T-helper 17 cell (primary cell): ENCODE measurements around the gene KIF1A. TPM values are rescaled to one million over a fixed set of nuclear protein-coding genes. Genes with fewer than 3 reads are reported as not detected.

Experiments used
- ATAC-seq: fragments of 150-1000 bp; cut with Tn5 transposase; 2 replicates; pipeline ENCODE4 v1.10.0; 2021; ENCODE audit warnings: mild to moderate bottlenecking, moderate library complexity
- DNase-seq, 3 donors: peaks; one replicate each; pipeline versions ENCODE4 v3.0.0 to v3.0.0-alpha.2; 2020 to 2021
- H3K9me3 ChIP-seq: one replicate; pipeline ENCODE4 v1.7.0; 2013; ENCODE audit warnings: low read length, mild to moderate bottlenecking; ENCODE audit not compliant: control insufficient read depth, poor library complexity, severe bottlenecking
- H3K27ac Mint-ChIP-seq: one replicate; pipeline ENCODE4 v1.8.0; 2022; ENCODE audit warnings: mild to moderate bottlenecking, moderate library complexity, mixed read lengths
- H3K27me3 Mint-ChIP-seq: one replicate; pipeline ENCODE4 v1.8.0; 2022; ENCODE audit warnings: mixed read lengths
- H3K36me3 Mint-ChIP-seq: one replicate; pipeline ENCODE4 v1.8.0; 2022; ENCODE audit warnings: low read depth, mixed read lengths
- H3K4me1 Mint-ChIP-seq: one replicate; pipeline ENCODE4 v1.8.0; 2022; ENCODE audit warnings: mild to moderate bottlenecking, mixed read lengths
- H3K4me3 Mint-ChIP-seq: one replicate; pipeline ENCODE4 v1.8.0; 2022; ENCODE audit warnings: mild to moderate bottlenecking, moderate library complexity, mixed read lengths
- total RNA-seq, 4 donors: library from RNA in 2 of 4; stranded (reverse) in 2 of 4; gene quantifications; one replicate each; pipeline ENCODE4 v1.2.3 and lab custom pipeline; 2022 to 2026

Gene KIF1A, protein sequence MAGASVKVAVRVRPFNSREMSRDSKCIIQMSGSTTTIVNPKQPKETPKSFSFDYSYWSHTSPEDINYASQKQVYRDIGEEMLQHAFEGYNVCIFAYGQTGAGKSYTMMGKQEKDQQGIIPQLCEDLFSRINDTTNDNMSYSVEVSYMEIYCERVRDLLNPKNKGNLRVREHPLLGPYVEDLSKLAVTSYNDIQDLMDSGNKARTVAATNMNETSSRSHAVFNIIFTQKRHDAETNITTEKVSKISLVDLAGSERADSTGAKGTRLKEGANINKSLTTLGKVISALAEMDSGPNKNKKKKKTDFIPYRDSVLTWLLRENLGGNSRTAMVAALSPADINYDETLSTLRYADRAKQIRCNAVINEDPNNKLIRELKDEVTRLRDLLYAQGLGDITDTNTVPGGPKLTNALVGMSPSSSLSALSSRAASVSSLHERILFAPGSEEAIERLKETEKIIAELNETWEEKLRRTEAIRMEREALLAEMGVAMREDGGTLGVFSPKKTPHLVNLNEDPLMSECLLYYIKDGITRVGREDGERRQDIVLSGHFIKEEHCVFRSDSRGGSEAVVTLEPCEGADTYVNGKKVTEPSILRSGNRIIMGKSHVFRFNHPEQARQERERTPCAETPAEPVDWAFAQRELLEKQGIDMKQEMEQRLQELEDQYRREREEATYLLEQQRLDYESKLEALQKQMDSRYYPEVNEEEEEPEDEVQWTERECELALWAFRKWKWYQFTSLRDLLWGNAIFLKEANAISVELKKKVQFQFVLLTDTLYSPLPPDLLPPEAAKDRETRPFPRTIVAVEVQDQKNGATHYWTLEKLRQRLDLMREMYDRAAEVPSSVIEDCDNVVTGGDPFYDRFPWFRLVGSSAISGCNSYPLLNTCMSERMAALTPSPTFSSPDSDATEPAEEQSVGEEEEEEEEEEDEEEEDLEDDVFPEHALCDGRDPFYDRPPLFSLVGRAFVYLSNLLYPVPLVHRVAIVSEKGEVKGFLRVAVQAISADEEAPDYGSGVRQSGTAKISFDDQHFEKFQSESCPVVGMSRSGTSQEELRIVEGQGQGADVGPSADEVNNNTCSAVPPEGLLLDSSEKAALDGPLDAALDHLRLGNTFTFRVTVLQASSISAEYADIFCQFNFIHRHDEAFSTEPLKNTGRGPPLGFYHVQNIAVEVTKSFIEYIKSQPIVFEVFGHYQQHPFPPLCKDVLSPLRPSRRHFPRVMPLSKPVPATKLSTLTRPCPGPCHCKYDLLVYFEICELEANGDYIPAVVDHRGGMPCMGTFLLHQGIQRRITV (N-terminal part only)
- total RNA-seq (under 1 TPM in 1 of 2 donors, not detected in 1; 0.18 TPM), total RNA-seq (lab: John Stamatoyannopoulos, UW) (0.08 to 0.46 reads per million in 2 donors)

DNA sequence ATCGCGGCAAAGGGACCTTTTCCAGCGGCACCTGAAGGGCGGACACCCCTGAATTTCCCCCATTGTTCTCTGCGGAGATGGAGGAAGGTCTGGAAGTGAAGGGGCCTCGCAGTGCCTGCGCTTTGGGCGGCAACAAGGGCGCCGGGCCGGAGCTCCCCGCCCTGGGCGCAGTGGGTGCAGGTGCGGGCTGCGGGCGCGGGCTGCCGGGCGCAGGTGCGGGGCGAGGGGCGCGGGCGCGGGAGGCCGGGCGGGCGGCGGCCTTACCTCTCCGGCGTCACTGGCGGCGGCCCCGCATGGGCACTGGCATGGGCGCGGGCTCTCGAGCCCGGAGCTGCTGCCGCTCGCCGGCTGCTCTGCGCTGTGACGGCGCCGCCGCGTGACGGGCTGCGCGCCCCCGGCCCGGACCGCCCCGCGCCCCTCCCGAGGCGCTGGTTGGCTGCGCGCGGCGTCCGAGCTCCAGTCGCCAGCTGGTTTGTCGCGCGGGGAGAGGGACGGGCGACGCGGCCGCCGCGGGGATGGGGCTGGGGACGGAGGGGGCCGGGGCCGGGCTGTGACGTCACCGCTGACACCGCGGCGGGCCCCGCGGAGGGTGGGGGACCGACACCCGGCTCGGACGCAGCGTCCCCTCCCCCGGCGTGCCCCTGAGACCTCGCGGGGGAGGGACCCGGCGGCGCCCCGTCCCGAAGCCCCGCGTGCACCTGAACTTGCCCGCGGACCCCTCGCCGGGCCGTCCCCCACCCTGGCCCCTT is at the start of gene KIF1A:
KIF1A (minus strand) TSS at position 362 of the 749 bp plus-strand sequence. CDS start 22,467 bp downstream, outside the sequence.
- H3K9me3 ChIP-seq = no peaks in the 10 kb centered on the region
- peak; percentile 22 for ATAC-seq
- H3K27ac Mint-ChIP-seq = no peak within 1 kb of the TSS
- DNase-seq = no peak
- H3K36me3 Mint-ChIP-seq = peaks cover 3% of the 10 kb centered on the region
- peaks cover 9% of the 10 kb centered on the region for H3K4me1 Mint-ChIP-seq
- H3K27me3 Mint-ChIP-seq = peaks cover 62% of the 10 kb centered on the region
- peak within 1 kb of the TSS; percentile 85 for H3K4me3 Mint-ChIP-seq

DNA sequence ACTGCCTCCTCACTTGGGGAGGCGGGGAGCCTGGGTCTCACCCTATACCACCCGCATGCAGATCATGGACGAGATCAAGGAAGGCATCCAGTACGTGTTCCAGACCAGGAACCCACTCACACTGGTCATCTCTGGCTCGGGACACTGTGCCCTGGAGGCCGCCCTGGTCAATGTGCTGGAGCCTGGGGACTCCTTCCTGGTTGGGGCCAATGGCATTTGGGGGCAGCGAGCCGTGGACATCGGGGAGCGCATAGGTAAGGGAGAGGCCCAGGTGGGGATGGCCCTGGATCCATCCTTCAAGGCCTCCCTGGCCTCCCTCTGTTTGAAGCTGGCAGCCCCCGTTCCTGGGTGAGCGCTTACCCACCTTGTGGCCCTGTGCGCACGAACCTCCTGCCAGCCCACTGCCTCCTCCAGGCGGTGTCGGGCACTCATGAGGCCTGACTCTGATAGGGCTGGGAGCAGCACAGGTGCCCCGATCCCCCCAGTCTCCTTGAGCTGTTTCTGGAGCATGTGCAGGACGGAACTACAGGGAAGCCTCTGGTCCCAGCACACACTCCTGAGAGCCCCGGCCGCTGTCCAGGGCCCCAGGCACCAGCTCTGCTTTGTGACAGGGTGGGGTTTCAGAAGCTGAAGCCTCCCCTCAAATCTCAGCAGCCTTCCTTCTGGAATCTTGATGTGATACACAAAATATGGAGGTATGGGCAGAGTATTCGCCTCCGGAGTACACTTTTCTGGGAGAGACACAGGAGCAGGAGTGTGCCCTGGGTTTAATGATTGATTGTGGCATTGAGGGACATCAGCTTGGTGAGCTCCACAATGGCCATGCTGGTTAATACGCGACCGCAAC is 49.3 kb upstream of the KIF1A start:
- DNase-seq = no peak

DNA sequence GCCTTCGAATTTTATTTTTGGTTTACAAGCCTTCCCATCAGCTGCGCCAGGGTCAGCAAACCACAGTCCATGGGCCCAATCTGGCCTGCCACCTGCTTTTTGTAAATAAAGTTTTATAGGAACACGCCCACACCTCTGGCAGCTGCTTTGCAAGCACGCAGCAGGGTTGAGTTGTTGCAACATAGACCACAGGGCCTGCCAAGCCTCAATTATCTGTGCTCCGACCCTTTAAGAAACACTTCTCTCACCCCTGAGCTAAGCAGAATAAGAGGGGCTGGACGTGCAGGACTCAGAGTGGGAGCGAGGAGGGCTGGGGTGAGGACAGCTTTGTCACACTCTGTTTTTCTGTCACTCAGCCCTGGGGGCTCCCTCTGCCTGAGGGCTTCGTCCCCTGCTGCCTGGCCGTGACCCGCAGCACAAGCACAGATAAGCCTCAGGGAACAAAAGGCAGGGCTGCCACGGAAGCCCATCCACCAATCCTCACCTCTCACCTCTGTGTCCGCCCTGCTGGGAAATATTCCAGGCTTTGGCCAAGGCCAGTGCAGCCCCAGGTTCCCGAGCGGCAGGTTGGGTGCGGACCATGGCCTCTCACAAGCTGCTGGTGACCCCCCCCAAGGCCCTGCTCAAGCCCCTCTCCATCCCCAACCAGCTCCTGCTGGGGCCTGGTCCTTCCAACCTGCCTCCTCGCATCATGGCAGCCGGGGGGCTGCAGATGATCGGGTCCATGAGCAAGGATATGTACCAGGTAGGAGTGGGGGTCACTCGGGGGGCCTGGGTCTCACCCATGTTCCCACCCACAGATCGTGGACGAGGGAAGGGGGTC is 48.5 kb upstream of the KIF1A start, which contains the start of gene AGXT:
AGXT (plus strand) TSS at position 539 of the 823 bp plus-strand sequence; CDS start at position 581, 42 bp downstream.
- Mint-ChIP-seq H3K27ac (no peak within 1 kb of the TSS), H3K27me3 (peaks cover 34% of the 10 kb centered on the region), H3K4me1 (no peaks in the 10 kb centered on the region), H3K36me3 (no peaks in the 10 kb centered on the region), H3K4me3 (no peak within 1 kb of the TSS)
- no peak for DNase-seq
- no peak for ATAC-seq
- no peaks in the 10 kb centered on the region for H3K9me3 ChIP-seq

More for the DNA sequence above, 49.3 kb upstream of the KIF1A start:
- Mint-ChIP-seq H3K4me1 (no peaks in the 10 kb centered on the region), H3K27me3 (peaks cover 25% of the 10 kb centered on the region), H3K36me3 (no peaks in the 10 kb centered on the region), H3K4me3 (no peak overlapping the region), H3K27ac (no peak overlapping the region)
- ATAC-seq = no peak
- no peaks in the 10 kb centered on the region for H3K9me3 ChIP-seq

DNA sequence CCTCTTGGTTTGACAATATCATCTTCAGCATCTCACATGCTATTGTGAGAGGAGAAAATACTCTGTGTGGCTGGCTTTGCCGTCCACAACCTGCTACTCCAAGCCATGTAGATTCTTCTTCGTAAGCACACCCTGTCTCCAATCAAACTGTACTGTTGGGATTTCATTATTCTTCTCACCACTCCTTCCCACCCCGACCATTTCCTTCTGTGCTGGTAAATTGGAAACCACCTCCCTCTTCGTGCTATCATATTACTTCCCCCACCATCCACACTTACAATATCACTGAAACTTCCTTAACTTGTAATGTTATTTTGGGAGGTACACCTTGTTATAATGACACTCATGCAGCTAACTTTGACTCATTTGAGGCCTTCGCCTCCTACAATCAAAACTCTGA is 45.4 kb upstream of the KIF1A start:
- H3K27me3 Mint-ChIP-seq = peaks cover 43% of the 10 kb centered on the region
- H3K9me3 ChIP-seq = no peaks in the 10 kb centered on the region
- no peak overlapping the region for H3K4me3 Mint-ChIP-seq
- ATAC-seq (no peak), DNase-seq (no peak)
- H3K4me1 Mint-ChIP-seq = no peaks in the 10 kb centered on the region
- H3K36me3 Mint-ChIP-seq = no peaks in the 10 kb centered on the region
- no peak overlapping the region for H3K27ac Mint-ChIP-seq

DNA sequence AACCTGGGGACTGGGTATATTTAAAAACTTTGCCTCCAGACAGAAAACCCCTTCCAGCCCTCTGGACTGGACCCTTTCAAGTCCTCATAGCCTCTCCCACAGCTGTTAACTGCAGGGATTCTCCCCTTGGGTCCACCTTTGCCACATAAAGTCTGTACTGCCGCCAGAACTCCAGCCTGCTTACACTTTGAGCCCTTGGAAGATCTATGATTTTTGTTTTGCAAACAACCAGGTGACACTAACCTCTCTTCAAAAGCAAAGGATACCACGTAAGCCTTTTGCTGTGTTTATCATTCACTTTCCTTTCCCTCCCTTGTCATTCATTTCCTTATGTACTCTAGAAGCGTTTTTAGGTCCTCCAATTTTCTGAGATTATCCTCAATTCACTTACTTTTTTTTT is 44.5 kb upstream of the KIF1A start:
- DNase-seq = no peak
- H3K9me3 ChIP-seq = no peaks in the 10 kb centered on the region
- H3K27me3 Mint-ChIP-seq = peaks cover 46% of the 10 kb centered on the region
- ATAC-seq = no peak
- H3K4me3 Mint-ChIP-seq = no peak overlapping the region
- no peaks in the 10 kb centered on the region for H3K36me3 Mint-ChIP-seq
- H3K27ac Mint-ChIP-seq = peak overlapping the region; percentile 53
- H3K4me1 Mint-ChIP-seq = no peaks in the 10 kb centered on the region

DNA sequence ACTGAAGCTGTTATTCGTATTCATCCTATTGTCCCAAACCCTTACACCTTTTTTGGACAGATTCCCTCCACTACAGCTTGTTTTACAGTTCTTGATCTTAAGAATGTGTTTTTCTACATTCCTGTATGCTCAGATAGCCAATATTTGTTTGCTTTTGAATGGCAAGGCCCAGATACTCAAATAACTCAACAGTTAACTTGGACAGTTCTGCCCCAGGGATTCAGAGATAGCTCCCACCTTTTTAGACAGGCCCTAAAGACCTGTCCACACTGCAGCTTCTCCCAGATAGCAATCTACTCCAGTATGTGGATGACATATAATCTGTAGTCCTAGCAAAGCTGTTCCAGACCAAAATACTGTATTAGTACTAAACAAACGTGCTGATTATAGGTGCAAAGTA is 41.5 kb upstream of the KIF1A start:
- H3K4me1 Mint-ChIP-seq = no peaks in the 10 kb centered on the region
- H3K9me3 ChIP-seq = no peaks in the 10 kb centered on the region
- no peaks in the 10 kb centered on the region for H3K36me3 Mint-ChIP-seq
- H3K27ac Mint-ChIP-seq = no peak overlapping the region
- ATAC-seq (no peak), DNase-seq (no peak)
- peaks cover 37% of the 10 kb centered on the region for H3K27me3 Mint-ChIP-seq
- no peak overlapping the region for H3K4me3 Mint-ChIP-seq

DNA sequence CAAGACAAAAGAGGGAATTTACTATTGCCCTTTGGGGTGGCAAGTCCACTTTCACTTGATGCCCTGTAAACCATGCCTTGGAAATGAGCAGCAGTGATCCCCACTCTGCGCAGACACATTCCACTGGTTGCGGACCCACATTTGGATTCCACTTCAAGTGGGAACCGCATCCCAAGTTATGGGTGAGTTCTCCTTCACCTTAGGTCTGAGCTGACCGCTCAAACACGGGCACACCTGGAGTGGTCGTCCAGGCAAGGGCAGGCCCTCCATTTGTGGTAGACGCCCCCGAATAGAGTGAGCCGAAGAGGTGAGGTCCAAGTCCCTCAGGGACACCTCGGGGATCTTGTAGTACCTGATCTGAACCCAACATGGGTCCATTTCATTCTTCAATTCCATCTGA is 38.9 kb upstream of the KIF1A start:
- ATAC-seq (no peak), DNase-seq (no peak)
- Mint-ChIP-seq H3K27ac (no peak overlapping the region), H3K4me1 (no peaks in the 10 kb centered on the region), H3K4me3 (no peak overlapping the region), H3K27me3 (peaks cover 25% of the 10 kb centered on the region), H3K36me3 (no peaks in the 10 kb centered on the region)
- H3K9me3 ChIP-seq = no peaks in the 10 kb centered on the region

DNA sequence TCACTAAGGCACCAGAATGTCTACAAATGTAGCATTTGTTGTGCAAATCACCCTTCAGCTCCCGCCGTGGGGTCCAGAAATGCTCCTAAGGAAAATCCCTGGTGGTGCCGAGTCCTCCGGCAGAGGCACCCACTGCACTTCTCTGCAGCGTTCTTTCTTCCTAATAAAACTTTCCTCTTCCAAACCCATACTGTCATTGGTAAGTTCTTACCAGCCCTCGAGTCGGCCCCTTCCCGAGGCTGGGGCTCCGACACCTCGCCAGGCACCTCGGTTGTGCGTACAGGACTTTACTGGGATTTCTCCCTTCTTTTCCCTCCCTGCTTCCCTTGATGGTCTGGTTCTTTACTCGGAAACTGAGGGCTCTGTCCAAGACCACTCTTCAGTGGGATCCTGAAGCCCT is 38.3 kb upstream of the KIF1A start:
- no peaks in the 10 kb centered on the region for H3K36me3 Mint-ChIP-seq
- ATAC-seq = no peak
- H3K27ac Mint-ChIP-seq = peak overlapping the region; percentile 45
- DNase-seq = no peak
- H3K9me3 ChIP-seq = no peaks in the 10 kb centered on the region
- H3K4me1 Mint-ChIP-seq = no peaks in the 10 kb centered on the region
- no peak overlapping the region for H3K4me3 Mint-ChIP-seq
- H3K27me3 Mint-ChIP-seq = peaks cover 19% of the 10 kb centered on the region

DNA sequence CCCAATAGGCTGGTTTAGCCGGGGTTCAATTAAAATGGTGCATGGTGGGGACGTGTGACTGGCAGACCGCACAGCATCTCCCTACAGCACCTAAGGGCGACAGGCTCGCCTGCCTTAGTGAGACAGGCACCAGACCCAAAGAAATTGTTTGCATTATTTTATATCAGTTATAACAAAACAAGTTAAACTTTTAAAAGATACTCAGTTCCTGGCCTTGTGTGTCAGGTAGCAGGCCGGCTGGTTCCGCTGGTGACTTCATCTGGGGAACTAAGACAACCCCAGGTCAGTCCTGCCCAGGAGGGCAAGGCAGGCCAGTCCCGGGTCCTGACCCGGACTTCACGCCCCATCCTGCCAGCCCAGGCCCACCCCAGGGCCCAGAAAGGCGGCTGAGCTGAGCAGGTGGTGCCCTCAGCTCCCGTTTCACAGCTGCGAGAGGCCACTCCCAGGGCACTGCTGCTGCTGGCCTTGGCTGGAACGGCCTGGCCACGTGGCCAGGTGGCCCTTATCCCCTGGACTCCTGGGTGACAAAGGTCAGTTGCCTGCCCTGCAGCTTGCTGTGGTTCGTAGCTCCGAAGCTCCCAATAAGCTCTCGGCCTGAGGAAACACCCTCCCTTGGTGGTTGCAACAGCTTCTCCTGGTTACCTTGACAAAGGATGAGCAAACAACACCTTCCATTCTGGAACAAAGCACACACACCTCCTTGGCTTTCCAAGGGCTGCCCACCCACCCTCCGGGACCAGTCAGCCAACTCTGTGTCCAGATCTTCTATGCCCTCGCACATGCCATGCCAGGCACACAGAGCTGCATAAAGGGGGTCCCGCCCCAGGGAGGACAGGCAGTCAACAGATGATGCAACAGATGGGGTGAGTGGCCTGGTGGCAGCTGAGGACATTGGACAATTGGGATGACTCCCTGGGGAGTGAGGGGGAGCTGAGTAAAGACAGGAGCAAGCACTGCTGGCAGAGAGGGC is 37.3 kb upstream of the KIF1A start:
- Mint-ChIP-seq H3K4me1 (no peaks in the 10 kb centered on the region), H3K4me3 (no peak overlapping the region), H3K27ac (peak overlapping the region; percentile 45), H3K27me3 (peaks cover 19% of the 10 kb centered on the region), H3K36me3 (no peaks in the 10 kb centered on the region)
- ATAC-seq (no peak), DNase-seq (no peak)
- no peaks in the 10 kb centered on the region for H3K9me3 ChIP-seq

DNA sequence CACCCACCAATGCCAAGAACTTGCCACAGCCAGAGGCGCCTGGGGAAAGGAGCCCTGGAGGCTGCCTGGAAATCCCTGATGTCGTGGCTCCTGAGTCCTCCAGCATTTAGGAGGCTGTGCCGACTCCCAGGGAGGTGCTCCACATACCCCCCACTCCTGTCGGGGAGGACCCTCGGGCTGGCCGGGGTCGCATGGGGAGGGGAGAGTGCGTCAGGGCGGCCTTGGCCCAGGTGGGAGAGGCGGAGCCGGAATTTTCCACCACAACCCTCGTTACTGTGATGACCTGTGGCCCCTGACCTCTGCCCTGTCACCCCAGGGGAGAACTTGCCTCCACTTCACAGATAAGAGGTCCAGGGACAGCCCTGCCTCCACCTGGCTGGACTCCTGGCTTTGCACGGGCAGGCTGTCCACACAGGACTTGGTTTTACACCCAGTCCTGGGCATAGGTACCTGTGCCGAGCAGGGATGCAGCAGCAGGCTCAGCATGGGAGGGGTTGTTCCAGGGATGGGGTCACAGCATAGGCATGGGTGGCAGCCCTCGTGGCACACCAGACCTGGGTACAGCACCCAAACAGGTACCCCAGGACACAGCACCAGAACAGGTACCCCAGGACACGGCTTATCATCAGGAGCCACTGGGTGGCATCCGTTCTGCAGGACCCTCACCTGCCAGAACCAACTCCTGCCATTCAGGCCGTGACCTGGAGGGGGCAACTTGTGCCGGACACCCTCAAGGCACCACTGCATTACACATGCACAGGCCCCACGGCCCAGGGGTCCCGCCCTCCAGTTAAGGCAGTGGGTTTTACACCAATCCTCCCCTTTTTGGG is 36.3 kb upstream of the KIF1A start:
- Mint-ChIP-seq H3K27ac (no peak overlapping the region), H3K36me3 (no peaks in the 10 kb centered on the region), H3K27me3 (peaks cover 23% of the 10 kb centered on the region), H3K4me3 (no peak overlapping the region), H3K4me1 (no peaks in the 10 kb centered on the region)
- DNase-seq = no peak
- no peaks in the 10 kb centered on the region for H3K9me3 ChIP-seq
- ATAC-seq = no peak
